Epithelial cell of esophagus (primary cell): ENCODE results near the gene B3GALT5.

Source experiments
- DNase-seq: peaks from one replicate; pipeline ENCODE4 v3.0.0; 2010; ENCODE audit warnings: low read depth
- H3K4me3 ChIP-seq: 2 replicates; pipeline ENCODE4 v1.5.1; 2011; ENCODE audit warnings: mild to moderate bottlenecking, low read length, control low read depth
- TF ChIP-seq, protein P1 (sequence below): IDR thresholded peaks from 2 replicates; pipeline ENCODE4 v1.5.1; 2011; ENCODE audit warnings: low read depth, mild to moderate bottlenecking, low read length, control low read depth, inconsistent platforms; ENCODE audit not compliant: insufficient read depth; ENCODE audit errors: missing control alignments

B3GALT5 gene

DNA sequence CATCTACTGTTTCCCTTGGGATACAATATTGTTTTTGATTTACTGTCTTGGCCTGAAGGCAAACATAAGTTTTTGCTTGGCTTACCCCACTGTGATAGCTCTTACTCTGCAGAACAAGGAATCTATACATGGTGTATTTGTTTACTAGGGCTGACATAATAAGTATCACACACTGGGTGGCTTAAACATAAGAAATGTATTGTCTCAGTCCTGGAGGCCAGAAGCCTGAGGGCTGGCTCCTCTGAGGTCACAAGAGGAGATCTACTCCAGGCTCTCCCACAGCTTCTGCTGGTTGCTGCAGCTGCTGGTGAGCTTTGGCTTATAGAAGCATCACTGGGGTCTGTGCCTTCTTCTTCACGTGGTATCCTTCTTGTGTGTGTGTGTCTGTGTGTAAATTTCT, 101.6 kb downstream of the B3GALT5 start:
- no peak overlapping the region for H3K4me3 ChIP-seq
- TF ChIP-seq, protein P1, sequence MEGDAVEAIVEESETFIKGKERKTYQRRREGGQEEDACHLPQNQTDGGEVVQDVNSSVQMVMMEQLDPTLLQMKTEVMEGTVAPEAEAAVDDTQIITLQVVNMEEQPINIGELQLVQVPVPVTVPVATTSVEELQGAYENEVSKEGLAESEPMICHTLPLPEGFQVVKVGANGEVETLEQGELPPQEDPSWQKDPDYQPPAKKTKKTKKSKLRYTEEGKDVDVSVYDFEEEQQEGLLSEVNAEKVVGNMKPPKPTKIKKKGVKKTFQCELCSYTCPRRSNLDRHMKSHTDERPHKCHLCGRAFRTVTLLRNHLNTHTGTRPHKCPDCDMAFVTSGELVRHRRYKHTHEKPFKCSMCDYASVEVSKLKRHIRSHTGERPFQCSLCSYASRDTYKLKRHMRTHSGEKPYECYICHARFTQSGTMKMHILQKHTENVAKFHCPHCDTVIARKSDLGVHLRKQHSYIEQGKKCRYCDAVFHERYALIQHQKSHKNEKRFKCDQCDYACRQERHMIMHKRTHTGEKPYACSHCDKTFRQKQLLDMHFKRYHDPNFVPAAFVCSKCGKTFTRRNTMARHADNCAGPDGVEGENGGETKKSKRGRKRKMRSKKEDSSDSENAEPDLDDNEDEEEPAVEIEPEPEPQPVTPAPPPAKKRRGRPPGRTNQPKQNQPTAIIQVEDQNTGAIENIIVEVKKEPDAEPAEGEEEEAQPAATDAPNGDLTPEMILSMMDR: no peak
- no peak for DNase-seq

DNA sequence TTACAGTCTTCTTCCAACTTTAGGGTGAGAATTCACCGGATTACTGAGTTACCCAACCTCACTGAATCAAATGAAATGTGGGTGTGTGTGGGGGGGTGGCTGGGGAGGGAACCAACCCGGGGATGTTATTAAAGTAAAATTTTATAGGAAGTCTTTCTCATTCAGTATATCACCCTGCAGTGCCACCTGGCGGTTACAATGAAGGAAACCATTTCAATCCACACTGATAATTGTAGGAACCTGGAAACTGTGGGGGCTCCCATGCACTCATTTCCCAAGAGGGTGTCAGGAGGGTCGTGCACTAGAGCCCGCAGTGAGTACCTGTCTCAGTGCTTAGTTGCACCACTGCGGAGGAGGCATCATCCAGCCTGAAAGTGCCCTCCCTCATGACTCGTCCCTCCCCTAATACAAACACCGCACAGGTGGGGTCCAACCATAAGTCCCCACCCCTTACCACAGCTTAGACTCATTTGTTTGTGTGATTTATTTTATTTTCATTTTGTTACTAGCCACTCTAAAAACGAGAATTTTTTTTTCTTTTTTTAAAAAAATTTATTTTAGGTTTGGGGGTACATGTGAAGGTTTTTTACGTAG, 103.2 kb downstream of the B3GALT5 start:
- DNase-seq: peak; percentile 42
- no peak overlapping the region for H3K4me3 ChIP-seq
- TF ChIP-seq, protein P1: peak; percentile 44

DNA sequence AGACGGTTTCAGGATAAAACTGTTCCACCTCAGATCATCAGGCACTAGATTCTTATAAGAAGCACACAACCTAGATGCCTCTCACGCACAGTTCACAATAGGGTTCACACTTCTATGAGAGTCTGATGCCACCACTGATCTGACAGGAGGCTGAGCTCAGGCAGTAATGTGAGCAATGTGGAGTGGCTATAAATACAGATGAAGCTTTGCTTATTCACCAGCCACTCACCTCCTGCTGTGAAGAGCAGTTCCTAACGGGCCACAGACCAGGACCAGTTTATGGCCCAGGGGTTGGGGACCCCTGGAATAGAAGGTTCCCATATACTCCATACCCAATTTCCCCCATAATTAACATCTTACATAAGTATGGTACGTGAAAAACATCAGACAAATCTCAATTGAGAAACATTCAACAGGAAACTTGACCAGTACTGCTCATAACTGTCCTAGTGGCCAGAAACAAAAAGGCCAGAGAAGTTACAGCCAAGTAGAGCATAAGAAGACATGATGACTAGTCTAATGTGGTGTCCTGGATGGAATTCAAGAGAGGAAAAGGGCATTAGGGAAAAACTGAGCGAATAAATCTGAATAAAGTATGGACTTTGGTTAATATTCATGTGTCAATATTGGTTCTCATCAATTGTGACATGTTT, 107.5 kb downstream of the B3GALT5 start:
- TF ChIP-seq, protein P1: no peak
- no peak overlapping the region for H3K4me3 ChIP-seq
- no peak for DNase-seq

DNA sequence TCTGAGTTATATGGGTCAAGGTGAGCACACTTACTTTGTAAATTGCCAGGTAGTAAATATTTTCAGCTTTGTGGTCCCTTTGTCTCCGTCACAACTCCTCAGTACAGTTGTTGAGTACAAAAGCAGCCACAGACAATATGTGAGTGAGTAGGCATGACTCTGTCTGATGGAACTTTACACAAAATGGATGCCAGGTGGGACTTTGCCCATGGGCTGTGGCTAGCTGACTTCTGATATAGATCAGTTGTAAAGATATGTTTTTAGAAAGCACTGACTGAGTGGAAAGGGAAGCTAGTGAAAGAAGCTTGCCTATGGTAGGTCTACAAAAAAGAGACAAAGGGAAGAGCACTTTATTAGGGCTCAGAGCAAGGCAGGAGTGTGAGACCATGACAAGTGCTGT, 109.1 kb downstream of the B3GALT5 start:
- H3K4me3 ChIP-seq: no peak overlapping the region
- TF ChIP-seq, protein P1: no peak
- no peak for DNase-seq
